Activated CD4-positive, alpha-beta memory T cell treated with anti-CD3 and anti-CD28 coated beads, Interleukin-2, amount 10 ng/mL, durations not matched to agents 7 days and 5 days (primary cell): Measurements from ENCODE around the gene UBE4B. TPM values are rescaled to one million over a fixed set of nuclear protein-coding genes. Genes with fewer than 3 reads are reported as not detected.
"Not testable (repeated sequence)": the region's sequence is repeated elsewhere in the genome, so short reads cannot be mapped to it uniquely, and the experiment has no call there.

ENCODE experiments used
- CTCF ChIA-PET: fragments of 350-600 bp; sonication (Branson Sonifier 250); formaldehyde crosslinking; loops from one replicate; lab custom pipeline; 2021; ENCODE audit warnings: antibody characterized with exemption, inconsistent platforms; lab: Charles Lee
- POLR2A ChIA-PET: fragments of 350-600 bp; sonication (Branson Sonifier 250); formaldehyde crosslinking; loops from one replicate; lab custom pipeline; 2021; ENCODE audit warnings: antibody characterized with exemption; lab: Charles Lee
- DNase-seq: peaks from one replicate; pipeline ENCODE4 v3.0.0-alpha.2; 2020
- H3K27ac Mint-ChIP-seq: one replicate; pipeline ENCODE4 v1.8.0; 2021; ENCODE audit warnings: mild to moderate bottlenecking, mixed read lengths
- H3K27me3 Mint-ChIP-seq: one replicate; pipeline ENCODE4 v1.8.0; 2021; ENCODE audit warnings: mixed read lengths
- H3K36me3 Mint-ChIP-seq: one replicate; pipeline ENCODE4 v1.8.0; 2021; ENCODE audit warnings: low read depth, mixed read lengths
- H3K4me1 Mint-ChIP-seq: one replicate; pipeline ENCODE4 v1.8.0; 2021; ENCODE audit warnings: mixed read lengths
- H3K4me3 Mint-ChIP-seq: one replicate; pipeline ENCODE4 v1.8.0; 2021; ENCODE audit warnings: mild to moderate bottlenecking, mixed read lengths
- H3K9me3 Mint-ChIP-seq: one replicate; pipeline ENCODE4 v1.8.0; 2021; ENCODE audit warnings: mixed read lengths
- total RNA-seq, 2 experiments: library from RNA; stranded (reverse); gene quantifications; one replicate each; pipeline ENCODE4 v1.2.3, GENCODE V29; 2021

The UBE4B gene
- total RNA-seq, 2 experiments from 2014 or later, result 28.2 to 31.3 TPM

- no peak for DNase-seq
- Mint-ChIP-seq H3K27me3 (no peaks in the 10 kb centered on the region), H3K4me1 (peaks cover 7% of the 10 kb centered on the region), H3K4me3 (no peak overlapping the region), H3K9me3 (no peaks in the 10 kb centered on the region), H3K36me3 (peaks cover 21% of the 10 kb centered on the region), H3K27ac (no peak overlapping the region)
- POLR2A ChIA-PET, result no interaction called here
- CTCF ChIA-PET, result interaction anchor here (0.9 kb wide), 1 partner anchor 29 kb away, joined by 3 read pairs; no protein-coding TSS in a partner anchor
Measured at GRCh38 chr1:10181154-10181553, 148.4 kb downstream of the UBE4B start.

- Mint-ChIP-seq H3K36me3 (peaks cover 3% of the 10 kb centered on the region), H3K9me3 (no peaks in the 10 kb centered on the region), H3K27me3 (no peaks in the 10 kb centered on the region), H3K27ac (no peak overlapping the region), H3K4me3 (no peak overlapping the region), H3K4me1 (peaks cover 9% of the 10 kb centered on the region)
- no peak for DNase-seq
- ChIA-PET CTCF (no interaction called here), POLR2A (no interaction called here)
Measured at GRCh38 chr1:10185759-10186158, 153.0 kb downstream of the UBE4B start.

DNA sequence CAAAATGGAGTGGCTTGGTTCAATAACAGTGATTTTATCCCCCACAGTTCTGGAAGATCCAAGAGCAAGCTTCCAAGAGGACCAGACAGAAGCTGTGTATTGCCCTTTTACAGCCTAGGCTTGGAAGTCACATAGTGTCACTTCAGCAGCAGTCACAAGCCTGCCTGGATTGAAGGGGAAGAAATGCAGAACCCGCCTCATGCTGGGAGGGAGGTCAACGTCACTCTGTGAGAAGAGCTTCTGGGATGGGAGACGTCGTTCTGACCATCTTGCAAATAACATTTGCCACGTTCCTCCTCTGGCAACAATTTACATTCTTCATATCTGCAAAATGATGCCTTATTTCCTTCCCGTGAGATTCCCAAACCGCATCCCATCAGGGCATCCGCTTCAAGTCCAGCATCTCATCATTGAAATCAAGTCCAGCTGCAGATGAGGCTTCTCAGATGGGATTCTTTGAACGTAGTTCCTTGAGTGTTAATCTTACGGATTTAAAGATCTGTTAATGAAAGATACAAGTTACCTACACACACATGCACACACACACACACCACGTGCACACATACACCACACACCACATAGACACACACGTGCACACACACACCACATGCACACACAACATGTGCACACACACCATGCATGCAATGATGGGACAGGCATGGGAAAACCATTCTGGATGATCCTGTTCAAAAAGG, 153.7 kb downstream of the UBE4B start:
- ChIA-PET POLR2A (interaction anchor here (1.4 kb wide), 1 partner anchor 16 kb away, joined by 6 read pairs; no protein-coding TSS in a partner anchor), CTCF (no interaction called here)
- Mint-ChIP-seq H3K27ac (no peak overlapping the region), H3K27me3 (no peaks in the 10 kb centered on the region), H3K36me3 (no peaks in the 10 kb centered on the region), H3K4me3 (no peak overlapping the region), H3K4me1 (peaks cover 9% of the 10 kb centered on the region), H3K9me3 (no peaks in the 10 kb centered on the region)
- peak; percentile 35 for DNase-seq

GRCh38 chr1:10187026-10187334, 154.2 kb downstream of the UBE4B start:
- ChIA-PET POLR2A (interaction anchor here (1.4 kb wide), 1 partner anchor 16 kb away, joined by 6 read pairs; no protein-coding TSS in a partner anchor), CTCF (interaction anchor here (0.7 kb wide), 1 partner anchor 961 kb away, joined by 4 read pairs; no protein-coding TSS in a partner anchor)
- Mint-ChIP-seq H3K36me3 (no peaks in the 10 kb centered on the region), H3K9me3 (no peaks in the 10 kb centered on the region), H3K27me3 (no peaks in the 10 kb centered on the region), H3K4me3 (no peak overlapping the region), H3K4me1 (peaks cover 9% of the 10 kb centered on the region), H3K27ac (no peak overlapping the region)
- no peak for DNase-seq

DNA sequence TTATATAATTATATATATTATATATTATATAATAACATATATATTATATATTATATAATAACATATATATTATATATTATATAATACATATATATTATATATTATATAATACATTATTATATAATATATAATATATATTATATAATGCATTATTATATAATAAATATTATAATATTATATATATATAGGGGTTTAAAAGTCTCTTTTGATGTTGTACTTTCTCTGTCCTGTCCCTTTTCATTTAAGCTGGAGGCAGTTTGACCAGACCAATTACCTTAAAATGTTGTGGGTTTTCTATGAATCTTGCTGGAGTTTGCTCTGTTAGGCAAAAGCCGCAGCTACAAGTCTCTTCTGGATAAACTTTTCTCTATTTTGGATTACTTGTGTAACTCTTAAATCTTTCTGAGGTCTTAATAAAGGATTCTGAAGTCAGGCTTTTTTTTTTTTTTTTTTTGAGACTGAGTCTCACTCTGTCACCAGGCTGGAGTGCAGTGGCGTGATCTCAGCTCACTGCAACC, 155.4 kb downstream of the UBE4B start:
- Mint-ChIP-seq H3K27ac (no peak overlapping the region), H3K9me3 (no peaks in the 10 kb centered on the region), H3K36me3 (no peaks in the 10 kb centered on the region), H3K4me3 (no peak overlapping the region), H3K27me3 (no peaks in the 10 kb centered on the region), H3K4me1 (peaks cover 3% of the 10 kb centered on the region)
- CTCF ChIA-PET, result interaction anchor here (0.5 to 1.2 kb wide), 3 partner anchors 22 to 716 kb away, joined by 3 to 7 read pairs (median 4); partner anchors contain the start of gene KIF1B
- POLR2A ChIA-PET, result no interaction called here
- no peak for DNase-seq

- no peak overlapping the region for H3K27ac Mint-ChIP-seq
- no peak for DNase-seq
- H3K27me3 Mint-ChIP-seq, result peaks cover 4% of the 10 kb centered on the region
- ChIA-PET POLR2A (no interaction called here), CTCF (interaction anchor here (0.6 to 2.3 kb wide), 3 partner anchors 21 to 240 kb away, joined by 3 to 10 read pairs (median 3); partner anchors contain the start of genes CENPS and KIF1B)
- no peak overlapping the region for H3K4me3 Mint-ChIP-seq
- peaks cover 4% of the 10 kb centered on the region for H3K4me1 Mint-ChIP-seq
- H3K36me3 Mint-ChIP-seq, result no peaks in the 10 kb centered on the region
- H3K9me3 Mint-ChIP-seq, result no peaks in the 10 kb centered on the region
Measured at GRCh38 chr1:10189659-10190058, 156.9 kb downstream of the UBE4B start.

- ChIA-PET CTCF (no interaction called here), POLR2A (interaction anchor here (1.0 kb wide), 1 partner anchor 10 kb away, joined by 3 read pairs; no protein-coding TSS in a partner anchor)
- H3K4me1 Mint-ChIP-seq, result peaks cover 4% of the 10 kb centered on the region
Measured at GRCh38 chr1:10192263-10192662, 159.5 kb downstream of the UBE4B start.

DNA sequence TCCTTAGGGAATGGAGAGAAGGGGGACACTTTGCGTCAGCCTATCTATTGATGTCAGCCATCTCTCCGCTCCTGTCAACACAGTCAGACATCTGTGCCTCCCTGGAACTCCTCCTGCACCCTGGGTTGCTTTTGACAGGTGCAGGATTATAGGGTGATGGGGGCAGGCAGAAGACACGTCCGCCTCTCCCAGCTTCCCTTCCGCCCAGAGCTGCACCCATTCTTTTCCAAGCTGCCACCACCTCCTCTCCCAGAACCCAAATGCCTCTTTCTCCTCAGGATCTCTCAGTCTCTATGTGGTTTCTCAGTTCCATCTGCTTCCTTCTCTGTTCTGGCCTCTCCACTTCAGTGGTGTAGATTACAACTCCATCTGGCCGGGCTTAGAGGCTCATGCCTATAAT, 160.5 kb downstream of the UBE4B start:
- Mint-ChIP-seq H3K9me3 (no peaks in the 10 kb centered on the region), H3K27ac (no peak overlapping the region), H3K4me3 (no peak overlapping the region), H3K4me1 (peaks cover 6% of the 10 kb centered on the region), H3K36me3 (no peaks in the 10 kb centered on the region), H3K27me3 (peaks cover 12% of the 10 kb centered on the region)
- ChIA-PET POLR2A (no interaction called here), CTCF (interaction anchor here (2.2 kb wide), 1 partner anchor 16 kb away, joined by 9 read pairs; the partner anchor contains the start of gene KIF1B)
- no peak for DNase-seq

More at GRCh38 chr1:10192263-10192662, 159.5 kb downstream of the UBE4B start:
- no peak overlapping the region for H3K27ac Mint-ChIP-seq
- no peak for DNase-seq
- no peaks in the 10 kb centered on the region for H3K36me3 Mint-ChIP-seq
- no peak overlapping the region for H3K4me3 Mint-ChIP-seq
- peaks cover 7% of the 10 kb centered on the region for H3K27me3 Mint-ChIP-seq
- H3K9me3 Mint-ChIP-seq, result no peaks in the 10 kb centered on the region

GRCh38 chr1:10195570-10195969, 162.8 kb downstream of the UBE4B start:
- ChIA-PET CTCF (interaction anchor here (2.2 kb wide), 1 partner anchor 14 kb away, joined by 9 read pairs; the partner anchor contains the start of gene KIF1B), POLR2A (no interaction called here)
- H3K27me3 Mint-ChIP-seq, result peaks cover 13% of the 10 kb centered on the region
- no peak overlapping the region for H3K27ac Mint-ChIP-seq
- no peak for DNase-seq
- H3K36me3 Mint-ChIP-seq, result no peaks in the 10 kb centered on the region
- no peaks in the 10 kb centered on the region for H3K9me3 Mint-ChIP-seq
- no peak overlapping the region for H3K4me3 Mint-ChIP-seq
- H3K4me1 Mint-ChIP-seq, result peaks cover 3% of the 10 kb centered on the region

- CTCF ChIA-PET, result no interaction called here
- POLR2A ChIA-PET, result no interaction called here
- no peaks in the 10 kb centered on the region for H3K9me3 Mint-ChIP-seq
Measured at GRCh38 chr1:10196976-10197375, 164.2 kb downstream of the UBE4B start.

GRCh38 chr1:10200620-10201019, 167.9 kb downstream of the UBE4B start:
- no peak for DNase-seq
- H3K36me3 Mint-ChIP-seq, result no peaks in the 10 kb centered on the region
- H3K9me3 Mint-ChIP-seq, result no peaks in the 10 kb centered on the region
- ChIA-PET CTCF (interaction anchor here (2.2 kb wide), 1 partner anchor 9 kb away, joined by 17 read pairs; the partner anchor contains the start of gene KIF1B), POLR2A (no interaction called here)
- H3K27ac Mint-ChIP-seq, result no peak overlapping the region
- no peak overlapping the region for H3K4me3 Mint-ChIP-seq
- H3K4me1 Mint-ChIP-seq, result peaks cover 2% of the 10 kb centered on the region
- peaks cover 11% of the 10 kb centered on the region for H3K27me3 Mint-ChIP-seq

More at GRCh38 chr1:10196976-10197375, 164.2 kb downstream of the UBE4B start:
- no peak for DNase-seq
- no peaks in the 10 kb centered on the region for H3K36me3 Mint-ChIP-seq
- H3K27ac Mint-ChIP-seq, result no peak overlapping the region
- peaks cover 3% of the 10 kb centered on the region for H3K4me1 Mint-ChIP-seq
- H3K27me3 Mint-ChIP-seq, result peaks cover 13% of the 10 kb centered on the region
- H3K4me3 Mint-ChIP-seq, result no peak overlapping the region

GRCh38 chr1:10204003-10204642, 171.4 kb downstream of the UBE4B start:
- DNase-seq, result no peak
- no peaks in the 10 kb centered on the region for H3K36me3 Mint-ChIP-seq
- no peaks in the 10 kb centered on the region for H3K9me3 Mint-ChIP-seq
- ChIA-PET POLR2A (interaction anchor here (0.6 kb wide), 1 partner anchor 61 kb away, joined by 3 read pairs; no protein-coding TSS in a partner anchor), CTCF (no interaction called here)
- H3K4me3 Mint-ChIP-seq, result no peak overlapping the region
- H3K27ac Mint-ChIP-seq, result no peak overlapping the region
- peaks cover 2% of the 10 kb centered on the region for H3K27me3 Mint-ChIP-seq
- peaks cover under 1% of the 10 kb centered on the region for H3K4me1 Mint-ChIP-seq

DNA sequence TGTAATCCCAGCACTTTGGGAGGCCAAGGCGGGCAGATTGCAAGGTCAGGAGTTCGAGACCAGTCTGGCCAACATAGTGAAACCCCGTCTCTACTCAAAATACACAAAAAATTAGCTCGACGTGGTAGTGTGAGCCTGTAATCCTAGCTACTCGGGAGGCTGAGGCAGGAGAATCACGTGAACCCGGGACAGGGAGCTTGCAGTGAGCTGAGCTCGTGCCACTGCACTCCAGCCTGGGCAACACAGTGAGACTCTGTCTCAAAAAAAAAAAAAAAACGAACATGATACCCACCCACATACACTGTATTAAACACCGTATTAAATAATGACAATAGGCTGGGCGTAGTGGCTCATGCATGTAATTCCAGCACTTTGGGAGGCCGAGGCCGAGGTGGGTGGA, 172.4 kb downstream of the UBE4B start:
- DNase-seq, H3K4me3 Mint-ChIP-seq, POLR2A ChIA-PET, H3K27ac Mint-ChIP-seq, H3K9me3 Mint-ChIP-seq, H3K27me3 Mint-ChIP-seq, H3K36me3 Mint-ChIP-seq: not testable (repeated sequence)
- CTCF ChIA-PET, result interaction anchor here (0.7 kb wide), 1 partner anchor 11 kb away, joined by 3 read pairs; no protein-coding TSS in a partner anchor
- H3K4me1 Mint-ChIP-seq, result peaks cover 10% of the 10 kb centered on the region
